Loucy (cell line): ENCODE results near the gene GPT2.
A peak's percentile ranks its signal among the peaks of the same experiment; 100 is the strongest.

ENCODE experiments used
- H2AFZ ChIP-seq: fragments of 200-600 bp; sonication (generic); 2 replicates; pipeline ENCODE4 v1.6.0; 2016; ENCODE audit warnings: antibody characterized with exemption, mild to moderate bottlenecking, low read length, moderate library complexity
- H3F3A ChIP-seq: fragments of 200-600 bp; 2 replicates; pipeline ENCODE4 v1.6.0; 2016; ENCODE audit warnings: antibody characterized with exemption, low read depth, mild to moderate bottlenecking
- H3K27me3 ChIP-seq: fragments of 200-600 bp; sonication (generic); 2 replicates; pipeline ENCODE4 v1.6.1; 2014; ENCODE audit warnings: low read length, mild to moderate bottlenecking; ENCODE audit not compliant: insufficient read depth, poor library complexity, severe bottlenecking
- H3K36me3 ChIP-seq: fragments of 200-600 bp; sonication (generic); 2 replicates; pipeline ENCODE4 v1.6.1; 2016; ENCODE audit warnings: low read length; ENCODE audit not compliant: insufficient read depth
- H3K4me1 ChIP-seq: fragments of 200-600 bp; sonication (generic); 2 replicates; pipeline ENCODE4 v1.5.1; 2014; ENCODE audit warnings: low read length, mild to moderate bottlenecking; ENCODE audit not compliant: insufficient read depth, poor library complexity, severe bottlenecking
- H3K4me2 ChIP-seq: fragments of 200-600 bp; sonication (generic); 2 replicates; pipeline ENCODE4 v1.6.0; 2014; ENCODE audit warnings: antibody characterized with exemption, low read length, low read depth, mild to moderate bottlenecking; ENCODE audit not compliant: poor library complexity, severe bottlenecking
- H3K4me3 ChIP-seq: fragments of 200-600 bp; sonication (generic); 2 replicates; pipeline ENCODE4 v1.5.1; 2014; ENCODE audit warnings: low read length, mild to moderate bottlenecking, mixed read lengths; ENCODE audit not compliant: poor library complexity, severe bottlenecking
- H3K79me2 ChIP-seq: fragments of 200-600 bp; sonication (generic); 2 replicates; pipeline ENCODE4 v1.6.1; 2014; ENCODE audit warnings: low read length; ENCODE audit not compliant: insufficient read depth
- H3K9ac ChIP-seq: fragments of 200-600 bp; sonication (generic); 2 replicates; pipeline ENCODE4 v1.6.0; 2014; ENCODE audit warnings: mild to moderate bottlenecking, low read depth, low read length, moderate library complexity; ENCODE audit not compliant: poor library complexity, severe bottlenecking
- H3K9me2 ChIP-seq: fragments of 200-600 bp; sonication (generic); replicated peaks from 2 replicates; pipeline ENCODE4 v1.6.1; 2016; ENCODE audit warnings: low read depth, low read length, mixed read lengths
- H3K9me3 ChIP-seq: fragments of 200-600 bp; sonication (generic); 2 replicates; pipeline ENCODE4 v1.6.1; 2014; ENCODE audit warnings: mild to moderate bottlenecking, antibody characterized with exemption, low read length, low read depth; ENCODE audit not compliant: insufficient read depth
- H4K20me1 ChIP-seq: fragments of 200-600 bp; sonication (generic); 2 replicates; pipeline ENCODE4 v1.6.0; 2014; ENCODE audit warnings: antibody characterized with exemption, low read length, mild to moderate bottlenecking; ENCODE audit not compliant: insufficient read depth, poor library complexity, severe bottlenecking
- CTCF ChIP-seq: fragments of 200-600 bp; sonication (generic); conservative IDR thresholded peaks from 2 replicates; pipeline ENCODE4 v1.5.1; 2014; ENCODE audit warnings: mild to moderate bottlenecking, antibody characterized with exemption, low read length
- EZH2phosphoT487 ChIP-seq: fragments of 200-600 bp; IDR thresholded peaks from 2 replicates; pipeline ENCODE4 v1.6.1; 2018; ENCODE audit warnings: antibody characterized with exemption, mild to moderate bottlenecking, moderate library complexity, borderline replicate concordance

GPT2 gene

GRCh38 chr16:46968063-46968435 lies 83.9 kb downstream of the GPT2 start:
- no peak overlapping the region for H2AFZ ChIP-seq
- H3K27me3 ChIP-seq: no peaks in the 10 kb centered on the region
- H3K79me2 ChIP-seq: peaks cover 60% of the 10 kb centered on the region
- no peak overlapping the region for H3K4me3 ChIP-seq
- H3K9me2 ChIP-seq: no peaks in the 10 kb centered on the region
- peaks cover 63% of the 10 kb centered on the region for H4K20me1 ChIP-seq
- H3F3A ChIP-seq: no peaks in the 10 kb centered on the region
- no peak overlapping the region for H3K9ac ChIP-seq
- H3K4me2 ChIP-seq: peak overlapping the region; percentile 65
- H3K4me1 ChIP-seq: peaks cover 33% of the 10 kb centered on the region
- TF ChIP-seq EZH2phosphoT487: no peak
- no peak for TF ChIP-seq CTCF
- H3K36me3 ChIP-seq: peaks cover 72% of the 10 kb centered on the region; the same call in 1 of the 2 replicates
- H3K9me3 ChIP-seq: no peaks in the 10 kb centered on the region

- no peaks in the 10 kb centered on the region for H3K9me2 ChIP-seq
- H3K4me3 ChIP-seq: peak overlapping the region; percentile 50
- no peaks in the 10 kb centered on the region for H3K27me3 ChIP-seq
- H3K9ac ChIP-seq: peak overlapping the region; percentile 22
- H3K36me3 ChIP-seq: peaks cover 52% of the 10 kb centered on the region; the same call in 1 of the 2 replicates
- H2AFZ ChIP-seq: no peak overlapping the region
- H3K9me3 ChIP-seq: no peaks in the 10 kb centered on the region
- H3K4me2 ChIP-seq: peak overlapping the region; percentile 65
- H3K79me2 ChIP-seq: peaks cover 73% of the 10 kb centered on the region
- TF ChIP-seq CTCF (no peak), EZH2phosphoT487 (no peak)
- peaks cover 40% of the 10 kb centered on the region for H3K4me1 ChIP-seq
- H4K20me1 ChIP-seq: peaks cover 57% of the 10 kb centered on the region
- H3F3A ChIP-seq: no peaks in the 10 kb centered on the region
These were observed 85.9 kb downstream of the GPT2 start for GRCh38 chr16:46970089-46970488.

GRCh38 chr16:46971271-46971670 lies 87.1 kb downstream of the GPT2 start:
- Histone ChIP-seq H3K79me2 (peaks cover 73% of the 10 kb centered on the region), H4K20me1 (peaks cover 56% of the 10 kb centered on the region), H3K4me3 (peak overlapping the region; percentile 94), H3K4me2 (peak overlapping the region; percentile 97), H3F3A (no peaks in the 10 kb centered on the region), H3K9me3 (no peaks in the 10 kb centered on the region), H3K9me2 (no peaks in the 10 kb centered on the region), H2AFZ (no peak overlapping the region), H3K4me1 (peaks cover 40% of the 10 kb centered on the region), H3K9ac (peak overlapping the region; percentile 88), H3K27me3 (no peaks in the 10 kb centered on the region), H3K36me3 (peaks cover 40% of the 10 kb centered on the region; the same call in 1 of the 2 replicates)
- no peak for TF ChIP-seq EZH2phosphoT487
- TF ChIP-seq CTCF: no peak
